T-cell (primary cell): ENCODE data around the gene CAB39. TPM values are rescaled to one million over a fixed set of nuclear protein-coding genes. Genes with fewer than 3 reads are reported as not detected.
A peak's percentile ranks its signal among the peaks of the same experiment; 100 is the strongest.

Source experiments
- ATAC-seq, 4 experiments: fragments of 200-7000 bp in 3 of 4; fragments of 150-1000 bp in 1 of 4; cut with Tn5 transposase; replicated peaks in 1 of 4; 1 replicate in 3 of 4; 2 replicates in 1 of 4; pipeline ENCODE4 v1.10.0; 2021; ENCODE audit warnings: moderate library complexity in 3 of 4, mild to moderate bottlenecking in 2 of 4, moderate number of reproducible peaks in 1 of 4
- CTCF ChIA-PET, 2 donors: fragments of 300-600 bp; sonication (Branson Sonifier 250); formaldehyde crosslinking; loops; one replicate each; lab custom pipeline; 2022; ENCODE audit warnings: antibody characterized with exemption in 2 of 2; lab: Charles Lee
- POLR2A ChIA-PET, 2 donors: fragments of 300-600 bp; sonication (Branson Sonifier 250); formaldehyde crosslinking; loops; one replicate each; lab custom pipeline; 2022; ENCODE audit warnings: antibody characterized with exemption in 2 of 2; lab: Charles Lee
- DNase-seq, 35 experiments: peaks; one replicate each; pipeline versions ENCODE4 v3.0.0 to v3.0.0-alpha.2; 2013 to 2023
- H3K27ac ChIP-seq: one replicate; pipeline ENCODE4 v1.5.1; 2013; ENCODE audit warnings: low read length
- H3K27me3 ChIP-seq, 2 experiments: replicated peaks in 1 of 2; 1 replicate in 1 of 2; 2 replicates in 1 of 2; pipeline versions ENCODE4 v1.6.1 to v1.7.0; 2013; ENCODE audit warnings: low read length in 1 of 2, mixed read lengths in 1 of 2; ENCODE audit not compliant: control insufficient read depth in 2 of 2, insufficient read depth in 2 of 2; ENCODE audit errors: extremely low read depth in 1 of 2
- H3K36me3 ChIP-seq, 2 donors: 1 replicate in 1 of 2; 2 replicates in 1 of 2; pipeline versions ENCODE4 v1.6.1 to v1.7.0; 2013; ENCODE audit warnings: low read length in 1 of 2; ENCODE audit not compliant: control insufficient read depth in 2 of 2, insufficient read depth in 1 of 2; ENCODE audit errors: extremely low read depth in 1 of 2
- H3K4me1 ChIP-seq, 2 experiments: 1 replicate in 1 of 2; 2 replicates in 1 of 2; pipeline versions ENCODE4 v1.6.1 to v1.7.0; 2013; ENCODE audit warnings: low read length in 2 of 2, mixed read lengths in 1 of 2; ENCODE audit not compliant: insufficient read depth in 2 of 2, control insufficient read depth in 1 of 2; ENCODE audit errors: extremely low read depth in 1 of 2
- H3K4me3 ChIP-seq, 2 donors: 1 replicate in 1 of 2; 2 replicates in 1 of 2; pipeline versions ENCODE4 v1.5.1 to v1.7.0; 2013; ENCODE audit warnings: mild to moderate bottlenecking in 2 of 2, low read length in 1 of 2, moderate library complexity in 1 of 2; ENCODE audit not compliant: control insufficient read depth in 1 of 2; ENCODE audit errors: extremely low read depth in 1 of 2
- H3K9me3 ChIP-seq: 2 replicates; pipeline ENCODE4 v1.7.0; 2013
- H3K27ac Mint-ChIP-seq, 2 donors: one replicate each; pipeline ENCODE4 v1.8.0; 2020 to 2021; ENCODE audit warnings: mild to moderate bottlenecking in 2 of 2, mixed read lengths in 2 of 2
- H3K27me3 Mint-ChIP-seq, 2 donors: one replicate each; pipeline ENCODE4 v1.8.0; 2021 to 2022; ENCODE audit warnings: mixed read lengths in 2 of 2
- H3K36me3 Mint-ChIP-seq: one replicate; pipeline ENCODE4 v1.8.0; 2021; ENCODE audit warnings: mixed read lengths
- H3K4me1 Mint-ChIP-seq, 3 donors: one replicate each; pipeline ENCODE4 v1.8.0; 2020 to 2022; ENCODE audit warnings: mixed read lengths in 3 of 3, mild to moderate bottlenecking in 1 of 3
- H3K4me3 Mint-ChIP-seq, 3 donors: one replicate each; pipeline ENCODE4 v1.8.0; 2020 to 2022; ENCODE audit warnings: mild to moderate bottlenecking in 3 of 3, mixed read lengths in 3 of 3, moderate library complexity in 3 of 3
- H3K9me3 Mint-ChIP-seq, 3 donors: one replicate each; pipeline ENCODE4 v1.8.0; 2020 to 2022; ENCODE audit warnings: mixed read lengths in 3 of 3
- WGBS: methylation state at CpG from one replicate; pipeline ENCODE4 v1.1.5; 2013; ENCODE audit warnings: missing lambda C conversion rate; ENCODE audit not compliant: insufficient coverage; 5-methylcytosine and 5-hydroxymethylcytosine counted together
- total RNA-seq, 35 experiments: library from RNA in 6 of 35; stranded (reverse) in 6 of 35; fragments of 120-200 nt in 1 of 35; gene quantifications; one replicate each; pipeline versions ENCODE4 v1.2.1 to v1.2.4 and lab custom pipeline; 2013 to 2026

CAB39 gene
- total RNA-seq, 5 donors from 2014 or later (not counting 1 experiment from before 2014, with no cell fraction given), result 91.7 to 102 (median 96.7) TPM

- no peaks in the 10 kb centered on the region for H3K27me3 ChIP-seq
- Mint-ChIP-seq H3K4me1 (peaks cover 62 to 79% (median 78%) of the 10 kb centered on the region in 3 donors), H3K27me3 (no peaks in the 10 kb centered on the region), H3K9me3 (no peaks in the 10 kb centered on the region), H3K36me3 (peaks cover 21% of the 10 kb centered on the region), H3K27ac (peak overlapping the region; percentile 65 to 70), H3K4me3 (peak overlapping the region in 2 of 3 donors; percentile 14 to 51)
- no peaks in the 10 kb centered on the region for H3K9me3 ChIP-seq
- no peak overlapping the region for H3K4me3 ChIP-seq
- ChIA-PET CTCF (interaction anchor here in 1 of 2 donors (1.0 to 1.6 kb wide), 2 partner anchors 24 to 60 kb away, joined by 3 to 4 read pairs; no protein-coding TSS in a partner anchor), POLR2A (interaction anchor here in 1 of 2 donors (0.7 kb wide), 1 partner anchor 34 kb away, joined by 5 read pairs; no protein-coding TSS in a partner anchor)
- peaks cover 0 to 6% of the 10 kb centered on the region in 2 donors for H3K36me3 ChIP-seq
- no peak for DNase-seq
- WGBS, result no CpG with 5 or more reads among the region's 1 CpG
- peak in 2 of 4 experiments; percentile 29 to 30 for ATAC-seq
- peaks cover 20 to 37% of the 10 kb centered on the region in 2 experiments for H3K4me1 ChIP-seq
- peak overlapping the region; percentile 19 for H3K27ac ChIP-seq
These were observed 25.8 kb downstream of the CAB39 start for GRCh38 chr2:230738391-230738811.

- Mint-ChIP-seq H3K9me3 (no peaks in the 10 kb centered on the region), H3K36me3 (peaks cover 21% of the 10 kb centered on the region), H3K27ac (peak overlapping the region; percentile 63 to 65), H3K4me1 (peaks cover 57 to 75% (median 74%) of the 10 kb centered on the region in 3 donors), H3K27me3 (no peaks in the 10 kb centered on the region), H3K4me3 (peak overlapping the region in 1 of 3 donors; percentile 51)
- no peak for ATAC-seq
- no CpG with 5 or more reads among the region's 2 CpGs for WGBS
- Histone ChIP-seq H3K36me3 (peaks cover 0 to 6% of the 10 kb centered on the region in 2 donors), H3K27me3 (no peaks in the 10 kb centered on the region), H3K27ac (no peak overlapping the region), H3K9me3 (no peaks in the 10 kb centered on the region), H3K4me3 (no peak overlapping the region), H3K4me1 (peaks cover 19 to 34% of the 10 kb centered on the region in 2 experiments)
- DNase-seq, result no peak
- ChIA-PET POLR2A (no interaction called here), CTCF (interaction anchor here in 1 of 2 donors (1.6 kb wide), 1 partner anchor 60 kb away, joined by 3 read pairs; no protein-coding TSS in a partner anchor)
These were observed 26.3 kb downstream of the CAB39 start for GRCh38 chr2:230738924-230739323.

- H3K4me1 ChIP-seq, result peaks cover 18 to 24% of the 10 kb centered on the region in 2 experiments
- Mint-ChIP-seq H3K4me3 (no peak overlapping the region), H3K4me1 (peaks cover 53 to 71% (median 68%) of the 10 kb centered on the region in 3 donors), H3K36me3 (peaks cover 25% of the 10 kb centered on the region), H3K9me3 (no peaks in the 10 kb centered on the region), H3K27me3 (no peaks in the 10 kb centered on the region), H3K27ac (no peak overlapping the region)
- POLR2A ChIA-PET, result no interaction called here
- H3K27ac ChIP-seq, result no peak overlapping the region
- ATAC-seq (no peak), DNase-seq (no peak)
- no peaks in the 10 kb centered on the region for H3K9me3 ChIP-seq
- CTCF ChIA-PET, result no interaction called here
- no peak overlapping the region for H3K4me3 ChIP-seq
- WGBS, result no CpG with 5 or more reads among the region's 2 CpGs
- H3K36me3 ChIP-seq, result peaks cover 0 to 6% of the 10 kb centered on the region in 2 donors
- H3K27me3 ChIP-seq, result no peaks in the 10 kb centered on the region
These were observed 27.3 kb downstream of the CAB39 start for GRCh38 chr2:230739961-230740360.

GRCh38 chr2:230742781-230743180 is 30.1 kb downstream of the CAB39 start:
- H3K9me3 Mint-ChIP-seq, result no peaks in the 10 kb centered on the region
- H3K36me3 Mint-ChIP-seq, result peaks cover 41% of the 10 kb centered on the region
- no peak overlapping the region for H3K4me3 Mint-ChIP-seq
- Histone ChIP-seq H3K27ac (no peak overlapping the region), H3K4me3 (no peak overlapping the region), H3K9me3 (no peaks in the 10 kb centered on the region), H3K27me3 (no peaks in the 10 kb centered on the region), H3K4me1 (peaks cover 6 to 15% of the 10 kb centered on the region in 2 experiments), H3K36me3 (peaks cover 0 to 17% of the 10 kb centered on the region in 2 donors)
- H3K27me3 Mint-ChIP-seq, result no peaks in the 10 kb centered on the region
- 100% methylated on average over 1 of the region's 4 CpGs for WGBS
- no peak overlapping the region for H3K27ac Mint-ChIP-seq
- CTCF ChIA-PET, result interaction anchor here in 1 of 2 donors (0.7 kb wide), 1 partner anchor 314 kb away, joined by 3 read pairs; no protein-coding TSS in a partner anchor
- no peak for ATAC-seq
- peaks cover 54 to 68% (median 64%) of the 10 kb centered on the region in 3 donors for H3K4me1 Mint-ChIP-seq
- POLR2A ChIA-PET, result interaction anchor here (0.5 to 0.6 kb wide), 2 partner anchors 18 to 25 kb away, joined by 4 to 5 read pairs; no protein-coding TSS in a partner anchor
- no peak for DNase-seq

GRCh38 chr2:230746213-230746612 is 33.6 kb downstream of the CAB39 start:
- Histone ChIP-seq H3K27me3 (no peaks in the 10 kb centered on the region), H3K27ac (no peak overlapping the region), H3K4me3 (no peak overlapping the region), H3K36me3 (peaks cover 0 to 14% of the 10 kb centered on the region in 2 donors), H3K4me1 (peaks cover 0 to 2% of the 10 kb centered on the region in 2 experiments), H3K9me3 (no peaks in the 10 kb centered on the region)
- Mint-ChIP-seq H3K27me3 (no peaks in the 10 kb centered on the region), H3K9me3 (no peaks in the 10 kb centered on the region), H3K4me1 (peaks cover 60 to 66% (median 65%) of the 10 kb centered on the region in 3 donors), H3K36me3 (peaks cover 36% of the 10 kb centered on the region), H3K27ac (no peak overlapping the region), H3K4me3 (no peak overlapping the region)
- ATAC-seq, result no peak
- no peak for DNase-seq
- CTCF ChIA-PET, result no interaction called here
- POLR2A ChIA-PET, result no interaction called here
- no CpG with 5 or more reads among the region's 4 CpGs for WGBS

- no peak for DNase-seq
- peaks cover 0 to 22% of the 10 kb centered on the region in 2 donors for H3K36me3 ChIP-seq
- WGBS, result 80% methylated on average over 1 of the region's 2 CpGs
- ChIA-PET POLR2A (interaction anchor here in 1 of 2 donors (0.7 kb wide), 1 partner anchor 44 kb away, joined by 3 read pairs; no protein-coding TSS in a partner anchor), CTCF (interaction anchor here in 1 of 2 donors (1.0 kb wide), 1 partner anchor 34 kb away, joined by 3 read pairs; no protein-coding TSS in a partner anchor)
- no peaks in the 10 kb centered on the region for H3K27me3 ChIP-seq
- no peak overlapping the region for H3K4me3 Mint-ChIP-seq
- no peak overlapping the region for H3K27ac Mint-ChIP-seq
- H3K27me3 Mint-ChIP-seq, result no peaks in the 10 kb centered on the region
- peaks cover 41% of the 10 kb centered on the region for H3K36me3 Mint-ChIP-seq
- H3K9me3 Mint-ChIP-seq, result no peaks in the 10 kb centered on the region
- no peaks in the 10 kb centered on the region for H3K9me3 ChIP-seq
- peaks cover under 1 to 2% of the 10 kb centered on the region in 2 experiments for H3K4me1 ChIP-seq
- H3K4me1 Mint-ChIP-seq, result peaks cover 70 to 76% (median 74%) of the 10 kb centered on the region in 3 donors
- H3K27ac ChIP-seq, result no peak overlapping the region
- no peak overlapping the region for H3K4me3 ChIP-seq
- no peak for ATAC-seq
These were observed 35.4 kb downstream of the CAB39 start for GRCh38 chr2:230748087-230748486.
